ENCODE measurements around the gene ARHGDIG.

Gene ARHGDIG

DNA sequence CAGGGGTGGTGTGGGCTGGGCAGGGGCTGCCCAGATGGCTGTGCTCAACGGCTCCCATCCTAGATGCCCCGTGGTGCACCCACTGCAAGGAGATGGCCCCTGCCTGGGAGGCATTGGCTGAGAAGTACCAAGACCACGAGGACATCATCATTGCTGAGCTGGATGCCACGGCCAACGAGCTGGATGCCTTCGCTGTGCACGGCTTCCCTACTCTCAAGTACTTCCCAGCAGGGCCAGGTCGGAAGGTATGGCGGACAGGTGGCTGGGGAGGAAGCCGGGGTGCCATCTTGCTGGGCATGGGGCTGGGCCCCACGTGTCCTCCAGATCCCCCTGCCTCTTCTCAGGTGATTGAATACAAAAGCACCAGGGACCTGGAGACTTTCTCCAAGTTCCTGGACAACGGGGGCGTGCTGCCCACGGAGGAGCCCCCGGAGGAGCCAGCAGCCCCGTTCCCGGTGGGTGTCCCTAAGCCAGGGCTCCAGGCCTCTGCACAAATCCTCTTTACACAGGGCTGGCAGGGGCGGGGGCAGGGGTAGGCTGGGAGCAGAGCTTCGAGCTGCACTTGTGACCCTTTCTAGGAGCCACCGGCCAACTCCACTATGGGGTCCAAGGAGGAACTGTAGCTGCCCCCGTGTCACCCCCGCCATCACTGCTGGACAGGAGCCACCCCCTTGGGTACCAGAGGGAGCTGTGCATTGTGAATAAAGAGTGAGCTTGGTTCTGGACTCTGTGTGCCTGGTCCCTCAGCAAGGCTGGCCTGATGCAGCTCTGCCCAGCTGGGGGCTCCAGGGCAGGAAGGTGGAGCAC lies 6.3 kb downstream of the ARHGDIG start:
- no peak overlapping the region for H3K27ac ChIP-seq
- no peak for TF ChIP-seq CTCF (IDR thresholded peaks at IDR 0.05)
- H3K4me3 ChIP-seq = no peak overlapping the region
- DNase-seq (ENCODE audit: low spot score) = no peak

DNA sequence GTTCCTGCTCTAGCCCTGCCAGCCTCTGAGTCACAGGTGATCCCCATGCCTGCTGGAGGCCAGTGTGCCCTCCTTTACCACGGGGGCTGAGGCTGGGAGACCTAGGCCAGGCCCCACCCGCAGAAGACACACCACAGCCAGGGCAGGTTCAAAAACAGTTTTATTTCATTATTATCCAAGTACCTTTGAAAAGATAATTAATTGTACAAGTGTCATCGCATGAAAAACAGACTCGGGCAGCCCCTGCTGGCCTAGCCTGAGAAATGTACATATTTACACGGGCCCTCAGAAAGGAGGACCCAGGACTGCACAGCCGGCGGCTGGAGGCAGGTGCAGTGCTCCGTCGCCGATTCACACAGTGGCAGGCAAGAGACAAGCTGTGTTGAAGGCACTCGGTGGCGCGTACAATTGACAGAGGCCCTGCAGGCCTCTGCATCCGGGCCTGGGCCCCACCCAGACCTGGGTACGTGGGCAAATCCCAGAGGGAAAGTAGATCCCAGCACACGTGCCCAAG lies 7.0 kb downstream of the ARHGDIG start:
- no peak for TF ChIP-seq CTCF (IDR thresholded peaks at IDR 0.05)
- no peak overlapping the region for H3K27ac ChIP-seq
- H3K4me3 ChIP-seq = no peak overlapping the region
- no peak for DNase-seq (ENCODE audit: low spot score)

DNA sequence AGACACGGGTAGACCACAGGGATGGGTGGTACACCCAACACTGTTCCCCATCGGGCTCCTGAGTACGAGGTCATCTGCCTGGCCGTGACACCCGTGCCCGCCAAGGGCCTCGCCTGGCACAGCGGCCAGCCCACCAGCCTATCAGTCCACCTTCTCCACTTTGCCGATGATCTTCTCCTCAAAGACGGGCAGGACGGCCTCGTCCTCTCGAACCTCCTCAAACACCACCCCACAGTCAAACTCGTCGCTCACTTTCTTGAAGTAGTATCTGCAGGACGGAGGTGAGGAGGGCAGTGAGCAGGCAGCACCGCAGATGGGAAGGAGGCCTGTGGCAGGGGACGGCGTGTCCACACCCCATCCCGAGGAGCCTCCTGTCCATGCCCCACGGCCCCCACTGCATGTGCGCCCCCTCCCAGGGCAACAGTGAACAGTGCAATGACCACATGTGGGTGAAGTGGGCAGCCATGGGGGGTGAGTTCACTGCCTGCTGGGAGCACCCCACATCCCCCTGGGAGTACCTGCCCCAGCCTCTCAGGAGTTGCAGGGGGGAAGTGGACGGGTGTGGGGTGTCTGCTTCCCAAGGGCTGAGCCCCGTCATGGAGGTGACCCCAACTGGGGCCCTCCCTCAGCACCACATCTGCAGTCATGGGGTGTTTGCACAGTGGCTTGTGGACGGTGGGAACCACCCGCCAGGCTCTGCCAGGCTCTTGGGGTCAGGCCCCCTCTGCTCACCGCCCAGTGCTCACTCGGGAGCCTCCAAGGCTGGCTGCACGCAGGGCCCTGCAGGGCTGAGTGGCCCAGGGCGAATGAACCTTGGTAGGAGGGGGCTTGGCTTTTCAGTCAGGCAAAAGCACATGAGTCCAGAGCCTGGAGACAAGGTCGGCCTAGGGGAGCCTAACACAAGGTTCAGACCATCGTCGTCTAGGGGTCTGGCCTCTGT lies 7.9 kb downstream of the ARHGDIG start:
- TF ChIP-seq CTCF (IDR thresholded peaks at IDR 0.05) = no peak
- no peak for DNase-seq (ENCODE audit: low spot score)
- no peak overlapping the region for H3K4me3 ChIP-seq
- no peak overlapping the region for H3K27ac ChIP-seq

GRCh38 chr16:289395-289997 lies 9.1 kb downstream of the ARHGDIG start:
- no peak for DNase-seq (ENCODE audit: low spot score)
- Histone ChIP-seq H3K4me3 (no peak overlapping the region), H3K27ac (no peak overlapping the region)
- TF ChIP-seq CTCF (IDR thresholded peaks at IDR 0.05) = no peak

DNA sequence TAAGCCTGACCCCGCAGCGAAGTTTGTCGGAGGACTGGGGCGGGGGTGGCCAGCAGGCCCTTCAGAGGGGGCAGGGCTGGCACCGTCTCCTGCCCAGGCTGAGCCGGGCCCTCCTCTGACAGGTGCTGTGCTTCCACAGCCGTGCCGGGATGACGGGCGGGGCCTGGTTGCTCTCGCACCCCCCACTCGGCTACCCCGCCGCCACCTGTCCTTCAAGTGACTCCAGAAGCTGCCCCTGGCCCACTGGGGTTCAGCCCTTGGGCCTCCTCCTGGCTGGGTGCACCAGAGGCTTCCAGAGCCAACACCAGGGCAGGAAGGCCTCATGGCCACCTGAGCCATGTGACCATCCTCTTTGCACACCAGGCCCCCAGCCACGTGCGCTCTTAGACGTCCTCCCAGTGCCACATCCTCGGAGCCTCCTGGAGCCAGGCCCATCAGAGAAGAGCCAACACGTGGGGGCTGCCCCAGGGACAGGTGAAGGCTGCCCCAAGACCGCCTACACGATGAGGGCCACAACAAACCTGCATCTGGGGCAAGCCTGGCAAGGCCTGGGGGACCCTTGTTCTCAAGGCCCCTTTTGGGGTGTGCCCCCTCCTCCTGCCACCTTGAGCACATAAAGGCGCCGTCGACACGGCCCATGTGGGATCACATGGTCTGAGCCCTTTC lies 9.8 kb downstream of the ARHGDIG start:
- Histone ChIP-seq H3K4me3 (no peak overlapping the region), H3K27ac (no peak overlapping the region)
- no peak for DNase-seq (ENCODE audit: low spot score)
- no peak for TF ChIP-seq CTCF (IDR thresholded peaks at IDR 0.05)

- H3K27ac ChIP-seq = no peak overlapping the region
- no peak for TF ChIP-seq CTCF (IDR thresholded peaks at IDR 0.05)
- DNase-seq (ENCODE audit: low spot score) = no peak
These were observed 10.5 kb downstream of the ARHGDIG start for GRCh38 chr16:290681-291405.

More at GRCh38 chr16:290681-291405, 10.5 kb downstream of the ARHGDIG start:
- no peak overlapping the region for H3K4me3 ChIP-seq

Data from coronary artery (tissue), 2 donors.